Tibial nerve (tissue), 4 donors: Measurements from ENCODE around the gene TMIGD1. TPM values are rescaled to one million over a fixed set of nuclear protein-coding genes. Genes with fewer than 3 reads are reported as not detected.

ENCODE experiments used
- DNase-seq, 2 donors: peaks; one replicate each; pipeline ENCODE4 v3.0.0-alpha.2; 2019; ENCODE audit warnings: low spot score in 2 of 2
- H3K27ac ChIP-seq, 4 donors: fragments of 200-600 bp; sonication (generic) in 3 of 4; one replicate each; pipeline ENCODE4 v1.5.1; 2017 to 2019; ENCODE audit warnings: mild to moderate bottlenecking in 1 of 4
- H3K27me3 ChIP-seq, 2 donors: fragments of 200-600 bp; sonication (generic) in 1 of 2; one replicate each; pipeline versions ENCODE4 v1.5.1 to v1.6.0; 2017 to 2019
- H3K36me3 ChIP-seq, 3 donors: fragments of 200-600 bp; sonication (generic); one replicate each; pipeline ENCODE4 v1.5.1; 2018 to 2019
- H3K4me1 ChIP-seq, 4 donors: fragments of 200-600 bp; sonication (generic) in 3 of 4; one replicate each; pipeline ENCODE4 v1.5.1; 2017 to 2019
- H3K4me3 ChIP-seq, 4 donors: fragments of 200-600 bp; sonication (generic) in 3 of 4; one replicate each; pipeline ENCODE4 v1.5.1; 2017 to 2019; ENCODE audit warnings: mild to moderate bottlenecking in 1 of 4, moderate library complexity in 1 of 4
- H3K9me3 ChIP-seq, 4 donors: fragments of 200-600 bp; sonication (generic) in 3 of 4; one replicate each; pipeline ENCODE4 v1.5.1; 2017 to 2019
- CTCF ChIP-seq, 5 experiments: fragments of 200-600 bp in 3 of 5; fragments of 450-650 bp in 2 of 5; sonication (generic) in 3 of 5; IDR thresholded peaks; one replicate each; pipeline ENCODE4 v1.5.1; 2016 to 2019; ENCODE audit warnings: antibody characterized with exemption in 5 of 5, mild to moderate bottlenecking in 3 of 5, moderate library complexity in 2 of 5
- EP300 ChIP-seq, 2 donors: sonication (generic); formaldehyde crosslinking; IDR thresholded peaks; one replicate each; pipeline ENCODE4 v1.6.1; 2017; ENCODE audit warnings: antibody characterized with exemption in 2 of 2, mild to moderate bottlenecking in 1 of 2
- POLR2A ChIP-seq, 2 donors: fragments of 450-650 bp; IDR thresholded peaks; one replicate each; pipeline ENCODE4 v1.6.1; 2017; ENCODE audit warnings: antibody characterized with exemption in 2 of 2, mild to moderate bottlenecking in 2 of 2, moderate library complexity in 2 of 2
- WGBS, 2 donors: methylation state at CpG; one replicate each; pipeline ENCODE4 v1.1.5; 2018; 5-methylcytosine and 5-hydroxymethylcytosine counted together
- total RNA-seq, 4 donors: library from RNA; depleted of rRNA; stranded (reverse); fragments of >200 nt; gene quantifications; one replicate each; pipeline ENCODE4 v1.1.0, GENCODE V29; 2016

TMIGD1 gene
- total RNA-seq, 4 donors from 2014 or later: not detected

GRCh38 chr17:30296499-30297080 is 37.3 kb downstream of the TMIGD1 start:
- TF ChIP-seq POLR2A (IDR thresholded peaks at IDR 0.05) (no peak), CTCF (IDR thresholded peaks at IDR 0.05) (no peak), EP300 (IDR thresholded peaks at IDR 0.05) (no peak)
- no peak overlapping the region for H3K27ac ChIP-seq
- WGBS, 2 donors: 52 to 58% methylated on average over 5 of the region's 5 CpGs
- H3K4me1 ChIP-seq: no peaks in the 10 kb centered on the region
- H3K36me3 ChIP-seq: no peaks in the 10 kb centered on the region
- H3K27me3 ChIP-seq: no peaks in the 10 kb centered on the region
- H3K9me3 ChIP-seq: no peaks in the 10 kb centered on the region
- H3K4me3 ChIP-seq: no peak overlapping the region
- DNase-seq: no peak

GRCh38 chr17:30292286-30292858 is 41.5 kb downstream of the TMIGD1 start:
- Histone ChIP-seq H3K4me1 (peaks cover 0 to 23% (median 11%) of the 10 kb centered on the region in 4 donors), H3K4me3 (peak overlapping the region; percentile 85 to 98 (median 88)), H3K9me3 (no peaks in the 10 kb centered on the region), H3K27me3 (no peaks in the 10 kb centered on the region), H3K27ac (peak overlapping the region; percentile 75 to 83 (median 80)), H3K36me3 (peaks cover 0 to 17% (median 0%) of the 10 kb centered on the region in 3 donors)
- TF ChIP-seq POLR2A (IDR thresholded peaks at IDR 0.05): peak in 1 of 2 donors; percentile 4
- TF ChIP-seq CTCF (IDR thresholded peaks at IDR 0.05): no peak
- no peak for TF ChIP-seq EP300 (IDR thresholded peaks at IDR 0.05)
- peak in 1 of 2 donors; percentile 5 for DNase-seq
- 19 to 24% methylated on average over 17 of the region's 17 CpGs for WGBS, 2 donors

GRCh38 chr17:30291543-30292285 is 42.1 kb downstream of the TMIGD1 start, which contains the start of gene BLMH:
Gene BLMH, minus strand, starts transcription at chr17:30291944. Its CDS starts 125 bp downstream, at chr17:30291819.
- peaks cover 0 to 23% (median 11%) of the 10 kb centered on the region in 4 donors for H3K4me1 ChIP-seq
- peak within 1 kb of the TSS; percentile 75 to 83 (median 80) for H3K27ac ChIP-seq
- DNase-seq: peak; percentile 46 to 60
- peak within 1 kb of the TSS; percentile 85 to 98 (median 88) for H3K4me3 ChIP-seq
- H3K36me3 ChIP-seq: peaks cover 0 to 24% (median 0%) of the 10 kb centered on the region in 3 donors
- no peaks in the 10 kb centered on the region for H3K27me3 ChIP-seq
- H3K9me3 ChIP-seq: no peaks in the 10 kb centered on the region
- 0 to 1% methylated on average over 17 to 56 of the region's 89 CpGs for WGBS, 2 donors
- TF ChIP-seq POLR2A (IDR thresholded peaks at IDR 0.05): peak; percentile 16 to 62
- peak in 1 of 2 donors; percentile 47 for TF ChIP-seq EP300 (IDR thresholded peaks at IDR 0.05)
- TF ChIP-seq CTCF (IDR thresholded peaks at IDR 0.05): no peak

- Histone ChIP-seq H3K4me1 (peaks cover 0 to 23% (median 11%) of the 10 kb centered on the region in 4 donors), H3K27ac (peak overlapping the region in 3 of 4 donors; percentile 75 to 83 (median 82)), H3K9me3 (no peaks in the 10 kb centered on the region), H3K27me3 (no peaks in the 10 kb centered on the region), H3K36me3 (peaks cover 0 to 32% (median 0%) of the 10 kb centered on the region in 3 donors), H3K4me3 (peak overlapping the region; percentile 85 to 98 (median 88))
- 3% methylated on average over 18 to 22 of the region's 22 CpGs for WGBS, 2 donors
- no peak for TF ChIP-seq EP300 (IDR thresholded peaks at IDR 0.05)
- no peak for TF ChIP-seq POLR2A (IDR thresholded peaks at IDR 0.05)
- no peak for TF ChIP-seq CTCF (IDR thresholded peaks at IDR 0.05)
- DNase-seq: peak in 1 of 2 donors; percentile 9
These were observed 42.9 kb downstream of the TMIGD1 start for GRCh38 chr17:30290696-30291542.
